ENCODE measurements around the gene PITX1. TPM values are rescaled to one million over a fixed set of nuclear protein-coding genes. Genes with fewer than 3 reads are reported as not detected.
A peak's percentile ranks its signal among the peaks of the same experiment; 100 is the strongest.
"Not testable (repeated sequence)": the region's sequence is repeated elsewhere in the genome, so short reads cannot be mapped to it uniquely, and the experiment has no call there.

The PITX1 gene
- total RNA-seq: 1,000 to 10,000 TPM in 1 of 4 donors, 100 to 1,000 TPM in 3; 571 to 1,232 (median 680) TPM

DNA sequence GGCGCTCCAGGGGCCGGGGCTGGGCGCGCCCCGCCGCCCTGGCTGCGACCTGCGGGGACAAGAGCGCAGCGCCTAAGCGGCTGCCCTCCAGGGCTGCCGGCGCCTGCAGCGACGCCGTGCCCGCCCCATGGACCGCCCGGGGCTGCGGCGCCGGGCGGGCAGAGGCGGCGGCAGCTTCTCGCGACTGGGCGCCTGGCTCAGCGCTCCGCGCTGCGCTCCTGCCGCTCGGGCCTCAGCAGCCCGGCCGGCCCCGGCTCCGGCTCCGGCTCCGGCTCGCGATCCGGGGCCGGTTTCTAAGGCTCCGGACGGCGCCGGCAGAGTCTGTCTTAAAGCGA lies at the start of gene PITX1:
Gene PITX1, minus strand, starts transcription at position 328 of the 335 bp plus-strand sequence. CDS start 347 bp downstream, outside the sequence.
- Histone ChIP-seq H3K4me3 (peak within 1 kb of the TSS; percentile 79 to 92 (median 88)), H3K27me3 (peaks cover 0 to 99% (median 2%) of the 10 kb centered on the region in 4 donors), H3K4me1 (peaks cover 11 to 71% (median 27%) of the 10 kb centered on the region in 3 donors), H3K27ac (peak within 1 kb of the TSS; percentile 96 to 99 (median 98)), H3K36me3 (peaks cover 0 to 27% (median 25%) of the 10 kb centered on the region in 3 donors), H3K9me3 (no peaks in the 10 kb centered on the region)
- peak in 2 of 4 donors; percentile 53 to 83 for TF ChIP-seq POLR2A (IDR thresholded peaks at IDR 0.05)
- TF ChIP-seq, protein P1, sequence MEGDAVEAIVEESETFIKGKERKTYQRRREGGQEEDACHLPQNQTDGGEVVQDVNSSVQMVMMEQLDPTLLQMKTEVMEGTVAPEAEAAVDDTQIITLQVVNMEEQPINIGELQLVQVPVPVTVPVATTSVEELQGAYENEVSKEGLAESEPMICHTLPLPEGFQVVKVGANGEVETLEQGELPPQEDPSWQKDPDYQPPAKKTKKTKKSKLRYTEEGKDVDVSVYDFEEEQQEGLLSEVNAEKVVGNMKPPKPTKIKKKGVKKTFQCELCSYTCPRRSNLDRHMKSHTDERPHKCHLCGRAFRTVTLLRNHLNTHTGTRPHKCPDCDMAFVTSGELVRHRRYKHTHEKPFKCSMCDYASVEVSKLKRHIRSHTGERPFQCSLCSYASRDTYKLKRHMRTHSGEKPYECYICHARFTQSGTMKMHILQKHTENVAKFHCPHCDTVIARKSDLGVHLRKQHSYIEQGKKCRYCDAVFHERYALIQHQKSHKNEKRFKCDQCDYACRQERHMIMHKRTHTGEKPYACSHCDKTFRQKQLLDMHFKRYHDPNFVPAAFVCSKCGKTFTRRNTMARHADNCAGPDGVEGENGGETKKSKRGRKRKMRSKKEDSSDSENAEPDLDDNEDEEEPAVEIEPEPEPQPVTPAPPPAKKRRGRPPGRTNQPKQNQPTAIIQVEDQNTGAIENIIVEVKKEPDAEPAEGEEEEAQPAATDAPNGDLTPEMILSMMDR (IDR thresholded peaks at IDR 0.05): peak in 1 of 6 experiments; percentile 9
- no peak for DNase-seq
- intact Hi-C loops (cut with DNase I): loop anchor here (2.0 to 10.0 kb wide), 2 partner anchors 101 to 157 kb away; no protein-coding TSS in a partner anchor
- WGBS, 2 donors: no CpG with 5 or more reads among the region's 49 CpGs

GRCh38 chr5:135083334-135083733 lies 49.3 kb upstream of the PITX1 start:
- H3K36me3 ChIP-seq; H3K4me3 ChIP-seq; DNase-seq; intact Hi-C loops (cut with DNase I); H3K27ac ChIP-seq; H3K27me3 ChIP-seq: not testable (repeated sequence)
- WGBS, 2 donors: 72 to 85% methylated on average over 3 of the region's 3 CpGs
- H3K9me3 ChIP-seq: peaks cover 0 to 22% (median 17%) of the 10 kb centered on the region in 3 donors
- peaks cover 0 to 43% (median 4%) of the 10 kb centered on the region in 3 donors for H3K4me1 ChIP-seq

DNA sequence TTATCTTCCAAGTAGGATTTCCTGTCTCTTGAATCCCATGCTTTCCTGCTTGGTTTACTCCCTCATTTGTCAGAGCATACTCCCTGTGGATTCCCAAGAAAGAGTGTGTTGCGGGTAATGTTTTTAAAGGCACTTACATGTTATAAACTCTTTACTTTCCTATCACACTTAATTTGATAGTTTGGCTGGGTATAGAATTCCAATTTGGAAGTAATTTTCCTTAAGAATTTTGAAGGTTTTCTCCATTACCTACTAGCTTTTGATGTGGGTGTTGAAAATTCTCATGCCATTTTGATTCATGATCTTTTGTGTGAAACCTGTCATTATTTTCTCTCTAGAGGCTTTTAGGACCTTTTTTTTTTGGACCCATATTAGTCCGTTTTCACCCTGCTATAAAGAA lies 47.2 kb upstream of the PITX1 start:
- Histone ChIP-seq H3K9me3 (peaks cover 0 to 22% (median 17%) of the 10 kb centered on the region in 3 donors), H3K4me1 (peaks cover 9 to 60% (median 12%) of the 10 kb centered on the region in 3 donors), H3K36me3 (peaks cover 0 to 9% (median 0%) of the 10 kb centered on the region in 3 donors), H3K27me3 (no peaks in the 10 kb centered on the region), H3K4me3 (no peak overlapping the region), H3K27ac (no peak overlapping the region)
- WGBS, 2 donors: 72 to 85% methylated on average over 2 of the region's 2 CpGs
- no peak for TF ChIP-seq POLR2A (IDR thresholded peaks at IDR 0.05)
- TF ChIP-seq, protein P1 (IDR thresholded peaks at IDR 0.05): no peak
- no peak for DNase-seq
- intact Hi-C loops (cut with DNase I): no loop called here

GRCh38 chr5:135079760-135080159 lies 45.7 kb upstream of the PITX1 start:
- DNase-seq: no peak
- TF ChIP-seq POLR2A (IDR thresholded peaks at IDR 0.05): no peak
- TF ChIP-seq, protein P1 (IDR thresholded peaks at IDR 0.05): no peak
- Histone ChIP-seq H3K4me3 (no peak overlapping the region), H3K27ac (peak overlapping the region in 1 of 4 donors; percentile 22), H3K9me3 (peaks cover 0 to 22% (median 17%) of the 10 kb centered on the region in 3 donors), H3K27me3 (no peaks in the 10 kb centered on the region), H3K4me1 (peaks cover 10 to 61% (median 21%) of the 10 kb centered on the region in 3 donors), H3K36me3 (peaks cover 0 to 9% (median 0%) of the 10 kb centered on the region in 3 donors)
- intact Hi-C loops (cut with DNase I): no loop called here
- WGBS, 2 donors: 22 to 76% methylated on average over 2 of the region's 2 CpGs

- intact Hi-C loops (cut with DNase I): no loop called here
- no peak overlapping the region for H3K4me3 ChIP-seq
- TF ChIP-seq POLR2A (IDR thresholded peaks at IDR 0.05): no peak
- TF ChIP-seq, protein P1 (IDR thresholded peaks at IDR 0.05): no peak
- H3K27me3 ChIP-seq: no peaks in the 10 kb centered on the region
- peaks cover 0 to 9% (median 0%) of the 10 kb centered on the region in 3 donors for H3K36me3 ChIP-seq
- H3K9me3 ChIP-seq: peaks cover 0 to 22% (median 17%) of the 10 kb centered on the region in 3 donors
- no peak for DNase-seq
- 86 to 87% methylated on average over 2 to 3 of the region's 3 CpGs for WGBS, 2 donors
- peaks cover 15 to 62% (median 23%) of the 10 kb centered on the region in 3 donors for H3K4me1 ChIP-seq
- H3K27ac ChIP-seq: peak overlapping the region in 1 of 4 donors; percentile 22
Measured at GRCh38 chr5:135079099-135079681, 45.2 kb upstream of the PITX1 start.
